Bronchial epithelial cell (primary cell): ENCODE results near the gene MDM2. TPM values are rescaled to one million over a fixed set of nuclear protein-coding genes. Genes with fewer than 3 reads are reported as not detected.

Experiments
- DNase-seq: peaks from one replicate; pipeline ENCODE4 v3.0.0-alpha.2; 2010; ENCODE audit warnings: low read depth
- FAIRE-seq: peaks from 2 replicates; lab custom pipeline; 2011; peaks lifted over from hg19 to GRCh38; lab: Jason Lieb, UNC
- H3K27me3 ChIP-seq: 2 replicates; pipeline ENCODE4 v1.5.1; 2011; ENCODE audit warnings: low read length; ENCODE audit not compliant: control insufficient read depth, insufficient read depth
- H3K36me3 ChIP-seq: 2 replicates; pipeline ENCODE4 v1.5.1; 2011; ENCODE audit warnings: low read length; ENCODE audit not compliant: control insufficient read depth, insufficient read depth
- H3K4me3 ChIP-seq: 2 replicates; pipeline ENCODE4 v1.5.1; 2011; ENCODE audit warnings: mild to moderate bottlenecking, low read depth, low read length, control low read depth
- CTCF ChIP-seq: IDR thresholded peaks from 2 replicates; pipeline ENCODE4 v1.5.1; 2011; ENCODE audit warnings: mild to moderate bottlenecking, moderate library complexity, low read length, control low read depth, inconsistent platforms; ENCODE audit not compliant: insufficient read depth, severe bottlenecking
- total RNA-seq: library from RNA; depleted of rRNA; stranded (reverse); fragments of >200 nt; gene quantifications from 2 replicates; pipeline ENCODE4 v1.2.1, GENCODE V29; 2014

Gene MDM2
- total RNA-seq, 1 donor from 2014 or later = 116 TPM

- DNase-seq (no peak), FAIRE-seq (no peak)
- TF ChIP-seq CTCF = no peak
- H3K36me3 ChIP-seq = peaks cover 2% of the 10 kb centered on the region
- no peaks in the 10 kb centered on the region for H3K27me3 ChIP-seq
- no peak overlapping the region for H3K4me3 ChIP-seq
Measured at GRCh38 chr12:68762691-68763090, 45.3 kb upstream of the MDM2 start.

GRCh38 chr12:68765696-68766095 is 42.3 kb upstream of the MDM2 start:
- H3K4me3 ChIP-seq = no peak overlapping the region
- TF ChIP-seq CTCF = no peak
- H3K36me3 ChIP-seq = peaks cover 2% of the 10 kb centered on the region
- no peak for DNase-seq
- no peak for FAIRE-seq
- no peaks in the 10 kb centered on the region for H3K27me3 ChIP-seq

- H3K4me3 ChIP-seq = no peak overlapping the region
- H3K36me3 ChIP-seq = peaks cover 2% of the 10 kb centered on the region
- no peaks in the 10 kb centered on the region for H3K27me3 ChIP-seq
- DNase-seq = no peak
- no peak for FAIRE-seq
- no peak for TF ChIP-seq CTCF
Measured at GRCh38 chr12:68766646-68767045, 41.3 kb upstream of the MDM2 start.

- H3K36me3 ChIP-seq = peaks cover 2% of the 10 kb centered on the region
- no peak for TF ChIP-seq CTCF
- H3K4me3 ChIP-seq = no peak overlapping the region
- no peaks in the 10 kb centered on the region for H3K27me3 ChIP-seq
- DNase-seq (no peak), FAIRE-seq (no peak)
Measured at GRCh38 chr12:68767191-68767590, 40.8 kb upstream of the MDM2 start.

GRCh38 chr12:68768431-68768939 is 39.5 kb upstream of the MDM2 start:
- no peak for TF ChIP-seq CTCF
- peaks cover 2% of the 10 kb centered on the region for H3K36me3 ChIP-seq
- no peak overlapping the region for H3K4me3 ChIP-seq
- FAIRE-seq (no peak), DNase-seq (no peak)
- no peaks in the 10 kb centered on the region for H3K27me3 ChIP-seq

DNA sequence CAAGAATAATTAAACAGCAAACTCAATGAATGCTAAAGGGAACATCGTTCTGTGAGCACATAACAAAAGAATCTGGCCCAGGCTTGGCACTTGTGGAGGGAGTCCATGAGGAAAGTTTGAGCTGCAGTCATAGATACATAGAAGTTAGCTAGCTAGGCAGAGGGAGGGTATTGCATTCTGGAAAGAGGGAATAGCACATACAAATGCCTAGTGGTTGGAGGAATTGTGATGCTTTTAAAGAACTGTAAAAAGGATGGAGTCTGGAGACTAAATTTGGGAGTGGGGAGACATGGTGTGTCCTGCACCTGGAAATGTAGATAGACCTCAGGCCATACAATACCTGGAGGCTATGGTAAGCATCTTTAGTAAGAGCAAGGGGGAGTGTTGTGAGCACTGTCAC is 38.0 kb upstream of the MDM2 start:
- DNase-seq = no peak
- no peak for TF ChIP-seq CTCF
- FAIRE-seq = no peak
- Histone ChIP-seq H3K4me3 (no peak overlapping the region), H3K36me3 (peaks cover 2% of the 10 kb centered on the region), H3K27me3 (no peaks in the 10 kb centered on the region)
